ENCODE data around the gene FOXN1.

GRCh38 chr17:28563475-28563874 lies 57.3 kb downstream of the FOXN1 start:
- TF ChIP-seq EZH2 (IDR thresholded peaks at IDR 0.05) = no peak
- no peak for TF ChIP-seq POLR2AphosphoS5 (IDR thresholded peaks at IDR 0.05; ENCODE audit: borderline replicate concordance, low read depth, low read length)
- TF ChIP-seq FOXP2 (optimal IDR thresholded peaks at IDR 0.05; ENCODE audit: control extremely low read depth, extremely low read length, insufficient read depth) = no peak

Data from SK-N-MC (cell line).